Measurements from ENCODE around the gene FTO. TPM values are rescaled to one million over a fixed set of nuclear protein-coding genes. Genes with fewer than 3 reads are reported as not detected.
A peak's percentile ranks its signal among the peaks of the same experiment; 100 is the strongest.

FTO gene
- total and polyA plus RNA-seq, 7 experiments from 2014 or later: 47.2 to 104 (median 58.3) TPM

- Histone ChIP-seq H3K36me3 (ENCODE audit: control insufficient read depth in 2 of 3, insufficient read depth in 3 of 3, low read length in 3 of 3) (no peaks in the 10 kb centered on the region), H3K4me3 (ENCODE audit: low read length) (no peak overlapping the region), H3K27ac (ENCODE audit: low read depth, low read length) (no peak overlapping the region), H3K9me3 (ENCODE audit: control insufficient read depth in 2 of 3, low read length in 3 of 3) (no peaks in the 10 kb centered on the region), H3K4me1 (ENCODE audit: control insufficient read depth in 2 of 2, insufficient read depth in 2 of 2, low read length in 2 of 2) (no peaks in the 10 kb centered on the region), H3K27me3 (ENCODE audit: control insufficient read depth in 2 of 2, insufficient read depth in 2 of 2, low read length in 2 of 2) (no peaks in the 10 kb centered on the region)
- CTCF ChIA-PET: no interaction called here
- peaks cover 4 to 29% (median 20%) of the 10 kb centered on the region in 7 donors for H3K4me1 Mint-ChIP-seq
- no peak overlapping the region for H3K4me3 Mint-ChIP-seq
- H3K36me3 Mint-ChIP-seq: peaks cover 0 to 17% (median 7%) of the 10 kb centered on the region in 5 donors
- DNase-seq: no peak
- no peak for ATAC-seq
- H3K27me3 Mint-ChIP-seq: no peaks in the 10 kb centered on the region
- POLR2A ChIA-PET: no interaction called here
- intact Hi-C loops (cut with micrococcal nuclease): no loop called here
- no peaks in the 10 kb centered on the region for H3K9me3 Mint-ChIP-seq
- H3K27ac Mint-ChIP-seq: peak overlapping the region in 1 of 9 donors; percentile 11
These were observed 220.6 kb downstream of the FTO start for GRCh38 chr16:53924331-53925106.

DNA sequence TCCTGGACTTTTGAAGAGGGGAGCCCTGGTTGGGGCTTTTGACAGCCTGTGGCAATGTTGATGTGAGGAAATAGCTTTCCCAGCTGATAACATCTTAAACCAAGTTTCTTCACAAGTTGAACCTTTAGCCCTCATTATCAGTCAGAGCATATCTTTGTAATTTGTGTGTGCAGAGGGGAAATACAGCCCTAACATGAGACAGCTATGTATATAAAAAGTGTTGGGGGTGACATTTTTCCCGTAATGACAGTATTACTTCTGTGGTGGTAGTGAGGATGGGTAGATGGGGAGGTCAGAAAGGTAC is 221.1 kb downstream of the FTO start:
- DNase-seq (no peak), ATAC-seq (peak; percentile 37)
- no peaks in the 10 kb centered on the region for H3K9me3 Mint-ChIP-seq
- peaks cover 0 to 20% (median 8%) of the 10 kb centered on the region in 5 donors for H3K36me3 Mint-ChIP-seq
- Histone ChIP-seq H3K27me3 (ENCODE audit: control insufficient read depth in 2 of 2, insufficient read depth in 2 of 2, low read length in 2 of 2) (no peaks in the 10 kb centered on the region), H3K36me3 (ENCODE audit: control insufficient read depth in 2 of 3, insufficient read depth in 3 of 3, low read length in 3 of 3) (no peaks in the 10 kb centered on the region), H3K4me3 (ENCODE audit: low read length) (no peak overlapping the region), H3K27ac (ENCODE audit: low read depth, low read length) (no peak overlapping the region), H3K4me1 (ENCODE audit: control insufficient read depth in 2 of 2, insufficient read depth in 2 of 2, low read length in 2 of 2) (no peaks in the 10 kb centered on the region), H3K9me3 (ENCODE audit: control insufficient read depth in 2 of 3, low read length in 3 of 3) (no peaks in the 10 kb centered on the region)
- H3K27me3 Mint-ChIP-seq: no peaks in the 10 kb centered on the region
- no peak overlapping the region for H3K4me3 Mint-ChIP-seq
- H3K27ac Mint-ChIP-seq: peak overlapping the region in 1 of 9 donors; percentile 9
- intact Hi-C loops (cut with micrococcal nuclease): no loop called here
- CTCF ChIA-PET: no interaction called here
- peaks cover 4 to 29% (median 20%) of the 10 kb centered on the region in 7 donors for H3K4me1 Mint-ChIP-seq
- POLR2A ChIA-PET: no interaction called here

DNA sequence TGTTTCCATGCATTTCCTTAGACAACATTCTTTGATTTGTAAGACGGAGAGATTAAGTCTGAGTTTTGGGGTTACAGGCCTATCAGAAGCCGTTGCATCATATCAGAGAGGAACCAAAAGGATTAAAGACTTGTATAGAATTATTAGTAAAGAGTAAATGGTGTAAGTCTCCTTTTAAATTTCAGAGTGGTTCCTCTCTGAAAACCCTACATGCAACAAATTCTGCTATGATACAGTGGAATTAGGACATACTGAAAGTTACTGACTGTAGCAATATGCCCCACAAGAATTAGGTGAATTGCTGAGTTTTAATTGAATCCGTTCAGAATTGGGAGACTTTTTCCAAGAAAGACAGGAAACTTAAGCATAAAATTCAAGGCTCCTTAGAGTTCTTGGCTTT is 221.6 kb downstream of the FTO start:
- H3K27me3 Mint-ChIP-seq: no peaks in the 10 kb centered on the region
- peaks cover 4 to 29% (median 19%) of the 10 kb centered on the region in 7 donors for H3K4me1 Mint-ChIP-seq
- no peak overlapping the region for H3K27ac Mint-ChIP-seq
- intact Hi-C loops (cut with micrococcal nuclease): no loop called here
- no peaks in the 10 kb centered on the region for H3K36me3 ChIP-seq (ENCODE audit: control insufficient read depth in 2 of 3, insufficient read depth in 3 of 3, low read length in 3 of 3)
- H3K9me3 Mint-ChIP-seq: no peaks in the 10 kb centered on the region
- H3K36me3 Mint-ChIP-seq: peaks cover 0 to 20% (median 8%) of the 10 kb centered on the region in 5 donors
- no peaks in the 10 kb centered on the region for H3K4me1 ChIP-seq (ENCODE audit: control insufficient read depth in 2 of 2, insufficient read depth in 2 of 2, low read length in 2 of 2)
- ChIA-PET CTCF (no interaction called here), POLR2A (no interaction called here)
- no peaks in the 10 kb centered on the region for H3K9me3 ChIP-seq (ENCODE audit: control insufficient read depth in 2 of 3, low read length in 3 of 3)
- DNase-seq (no peak), ATAC-seq (no peak)
- H3K4me3 ChIP-seq (ENCODE audit: low read length): no peak overlapping the region
- H3K4me3 Mint-ChIP-seq: no peak overlapping the region
- H3K27ac ChIP-seq (ENCODE audit: low read depth, low read length): no peak overlapping the region
- H3K27me3 ChIP-seq (ENCODE audit: control insufficient read depth in 2 of 2, insufficient read depth in 2 of 2, low read length in 2 of 2): no peaks in the 10 kb centered on the region

DNA sequence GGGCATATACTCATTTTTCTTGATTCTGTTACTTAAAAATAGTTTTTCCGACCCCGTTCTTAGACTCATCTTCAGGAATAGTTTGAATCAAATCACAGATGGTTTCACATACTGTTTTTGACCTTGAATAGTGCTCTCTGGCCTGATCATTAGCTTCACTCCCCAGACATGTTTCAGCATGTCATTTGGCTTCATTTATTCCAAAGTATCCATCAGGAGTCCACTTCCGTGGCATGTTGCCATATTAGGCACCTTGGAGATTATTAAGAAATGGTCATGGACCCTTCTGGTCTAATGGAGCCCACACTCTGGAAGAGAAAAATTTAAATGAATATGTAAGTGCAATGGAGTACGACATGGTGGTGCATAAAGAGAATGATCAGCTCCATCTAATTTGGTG is 222.3 kb downstream of the FTO start:
- no peak for DNase-seq
- Mint-ChIP-seq H3K4me3 (no peak overlapping the region), H3K9me3 (no peaks in the 10 kb centered on the region), H3K4me1 (peaks cover 4 to 29% (median 18%) of the 10 kb centered on the region in 7 donors), H3K27ac (no peak overlapping the region), H3K27me3 (no peaks in the 10 kb centered on the region), H3K36me3 (peaks cover 0 to 24% (median 8%) of the 10 kb centered on the region in 5 donors)
- ATAC-seq: no peak
- Histone ChIP-seq H3K36me3 (ENCODE audit: control insufficient read depth in 2 of 3, insufficient read depth in 3 of 3, low read length in 3 of 3) (no peaks in the 10 kb centered on the region), H3K4me3 (ENCODE audit: low read length) (no peak overlapping the region), H3K4me1 (ENCODE audit: control insufficient read depth in 2 of 2, insufficient read depth in 2 of 2, low read length in 2 of 2) (no peaks in the 10 kb centered on the region), H3K27ac (ENCODE audit: low read depth, low read length) (no peak overlapping the region), H3K9me3 (ENCODE audit: control insufficient read depth in 2 of 3, low read length in 3 of 3) (no peaks in the 10 kb centered on the region), H3K27me3 (ENCODE audit: control insufficient read depth in 2 of 2, insufficient read depth in 2 of 2, low read length in 2 of 2) (no peaks in the 10 kb centered on the region)
- ChIA-PET POLR2A (no interaction called here), CTCF (no interaction called here)
- intact Hi-C loops (cut with micrococcal nuclease): no loop called here

DNA sequence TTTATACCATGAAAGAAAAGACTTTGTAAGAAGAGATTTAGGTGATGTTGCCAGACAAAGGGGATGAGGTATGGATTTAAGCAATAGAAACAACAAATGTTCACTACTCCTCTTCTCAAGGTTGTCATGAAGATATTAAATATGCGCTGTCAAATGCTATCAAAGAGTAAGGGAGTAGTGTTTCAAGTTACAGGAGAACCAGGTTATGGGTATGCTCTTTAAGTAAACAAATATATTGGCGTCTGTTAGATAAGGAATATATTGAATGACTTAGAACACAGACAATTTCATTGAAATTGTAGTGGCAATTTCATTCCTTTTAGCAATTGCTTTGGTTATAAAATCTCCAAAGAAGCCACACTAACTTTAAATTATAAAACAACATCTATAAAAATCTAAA is 229.0 kb downstream of the FTO start:
- Histone ChIP-seq H3K9me3 (ENCODE audit: control insufficient read depth in 2 of 3, low read length in 3 of 3) (no peaks in the 10 kb centered on the region), H3K27me3 (ENCODE audit: control insufficient read depth in 2 of 2, insufficient read depth in 2 of 2, low read length in 2 of 2) (no peaks in the 10 kb centered on the region), H3K27ac (ENCODE audit: low read depth, low read length) (no peak overlapping the region), H3K4me1 (ENCODE audit: control insufficient read depth in 2 of 2, insufficient read depth in 2 of 2, low read length in 2 of 2) (no peaks in the 10 kb centered on the region), H3K4me3 (ENCODE audit: low read length) (no peak overlapping the region), H3K36me3 (ENCODE audit: control insufficient read depth in 2 of 3, insufficient read depth in 3 of 3, low read length in 3 of 3) (peaks cover 0 to 22% (median 0%) of the 10 kb centered on the region in 3 experiments)
- CTCF ChIA-PET: no interaction called here
- peaks cover 0 to 8% (median 0%) of the 10 kb centered on the region in 7 donors for H3K4me1 Mint-ChIP-seq
- H3K27me3 Mint-ChIP-seq: no peaks in the 10 kb centered on the region
- H3K27ac Mint-ChIP-seq: no peak overlapping the region
- intact Hi-C loops (cut with micrococcal nuclease): no loop called here
- ATAC-seq (no peak), DNase-seq (no peak)
- no peaks in the 10 kb centered on the region for H3K9me3 Mint-ChIP-seq
- POLR2A ChIA-PET: no interaction called here
- no peak overlapping the region for H3K4me3 Mint-ChIP-seq
- peaks cover 8 to 52% (median 47%) of the 10 kb centered on the region in 5 donors for H3K36me3 Mint-ChIP-seq

GRCh38 chr16:53933407-53933806 is 229.5 kb downstream of the FTO start:
- intact Hi-C loops (cut with micrococcal nuclease): no loop called here

GRCh38 chr16:53936052-53936451 is 232.1 kb downstream of the FTO start:
- Histone ChIP-seq H3K4me1 (ENCODE audit: control insufficient read depth in 2 of 2, insufficient read depth in 2 of 2, low read length in 2 of 2) (no peaks in the 10 kb centered on the region), H3K9me3 (ENCODE audit: control insufficient read depth in 2 of 3, low read length in 3 of 3) (no peaks in the 10 kb centered on the region), H3K27me3 (ENCODE audit: control insufficient read depth in 2 of 2, insufficient read depth in 2 of 2, low read length in 2 of 2) (no peaks in the 10 kb centered on the region), H3K4me3 (ENCODE audit: low read length) (no peak overlapping the region), H3K36me3 (ENCODE audit: control insufficient read depth in 2 of 3, insufficient read depth in 3 of 3, low read length in 3 of 3) (peaks cover 0 to 29% (median 0%) of the 10 kb centered on the region in 3 experiments), H3K27ac (ENCODE audit: low read depth, low read length) (no peak overlapping the region)
- Mint-ChIP-seq H3K27me3 (no peaks in the 10 kb centered on the region), H3K9me3 (peaks cover 0 to 3% (median 0%) of the 10 kb centered on the region in 11 donors), H3K4me3 (no peak overlapping the region), H3K27ac (no peak overlapping the region), H3K4me1 (peaks cover 0 to 8% (median 0%) of the 10 kb centered on the region in 7 donors), H3K36me3 (peaks cover 11 to 73% (median 69%) of the 10 kb centered on the region in 5 donors)
- ChIA-PET CTCF (no interaction called here), POLR2A (no interaction called here)
- intact Hi-C loops (cut with micrococcal nuclease): no loop called here
- no peak for ATAC-seq
- no peak for DNase-seq

More at GRCh38 chr16:53933407-53933806, 229.5 kb downstream of the FTO start:
- no peaks in the 10 kb centered on the region for H3K9me3 ChIP-seq (ENCODE audit: control insufficient read depth in 2 of 3, low read length in 3 of 3)
- no peak overlapping the region for H3K27ac ChIP-seq (ENCODE audit: low read depth, low read length)
- H3K4me3 ChIP-seq (ENCODE audit: low read length): no peak overlapping the region
- H3K4me1 ChIP-seq (ENCODE audit: control insufficient read depth in 2 of 2, insufficient read depth in 2 of 2, low read length in 2 of 2): no peaks in the 10 kb centered on the region
- CTCF ChIA-PET: no interaction called here
- no peak for DNase-seq
- H3K27me3 Mint-ChIP-seq: no peaks in the 10 kb centered on the region
- POLR2A ChIA-PET: no interaction called here
- ATAC-seq: no peak
- H3K4me1 Mint-ChIP-seq: peaks cover 0 to 8% (median 0%) of the 10 kb centered on the region in 7 donors
- H3K4me3 Mint-ChIP-seq: no peak overlapping the region
- no peaks in the 10 kb centered on the region for H3K27me3 ChIP-seq (ENCODE audit: control insufficient read depth in 2 of 2, insufficient read depth in 2 of 2, low read length in 2 of 2)
- peaks cover 0 to 22% (median 0%) of the 10 kb centered on the region in 3 experiments for H3K36me3 ChIP-seq (ENCODE audit: control insufficient read depth in 2 of 3, insufficient read depth in 3 of 3, low read length in 3 of 3)
- H3K36me3 Mint-ChIP-seq: peaks cover 10 to 57% (median 51%) of the 10 kb centered on the region in 5 donors
- peaks cover 0 to 2% (median 0%) of the 10 kb centered on the region in 11 donors for H3K9me3 Mint-ChIP-seq
- no peak overlapping the region for H3K27ac Mint-ChIP-seq

Measured in naive thymus-derived CD4-positive, alpha-beta T cell (primary cell).